Thoracic aorta (tissue), 2 donors: ENCODE data around the gene FAM98B. TPM values are rescaled to one million over a fixed set of nuclear protein-coding genes. Genes with fewer than 3 reads are reported as not detected.

Source experiments
- ATAC-seq: fragments of 150-250 bp; one replicate; pipeline ENCODE4 v1.8.0; 2017; ENCODE audit warnings: low read depth; ENCODE audit not compliant: insufficient number of reproducible peaks, low FRiP score
- DNase-seq: peaks from one replicate; pipeline ENCODE4 v3.0.0-alpha.2; 2020; ENCODE audit warnings: low spot score
- H3K27ac ChIP-seq, 2 donors: fragments of 200-600 bp; sonication (generic); 1 replicate in 1 of 2; 2 replicates in 1 of 2; pipeline ENCODE4 v1.5.1; 2016; ENCODE audit warnings: mild to moderate bottlenecking in 2 of 2, moderate library complexity in 2 of 2
- H3K27me3 ChIP-seq: fragments of 200-600 bp; sonication (generic); replicated peaks from 2 replicates; pipeline ENCODE4 v1.6.0; 2016; ENCODE audit warnings: mild to moderate bottlenecking; ENCODE audit not compliant: insufficient read depth
- H3K36me3 ChIP-seq: fragments of 200-600 bp; sonication (generic); one replicate; pipeline ENCODE4 v1.5.1; 2016
- H3K4me1 ChIP-seq, 2 donors: fragments of 200-600 bp; sonication (generic); 1 replicate in 1 of 2; 2 replicates in 1 of 2; pipeline versions ENCODE4 v1.5.1 to v1.6.0; 2016; ENCODE audit warnings: low read depth in 2 of 2, mild to moderate bottlenecking in 1 of 2; ENCODE audit not compliant: control insufficient read depth in 1 of 2
- H3K4me3 ChIP-seq: fragments of 200-600 bp; sonication (generic); 2 replicates; pipeline ENCODE4 v1.5.1; 2016; ENCODE audit warnings: mild to moderate bottlenecking
- H3K9me3 ChIP-seq: fragments of 200-600 bp; sonication (generic); 2 replicates; pipeline ENCODE4 v1.5.1; 2016
- total RNA-seq, 2 donors: library from RNA; depleted of rRNA; stranded (reverse); fragments of >200 nt; gene quantifications; one replicate each; pipeline versions ENCODE4 v1.1.0 to v1.2.3, GENCODE V29; 2016
- TF ChIP-seq, protein P1 (sequence below): fragments of 200-600 bp; sonication (generic); IDR thresholded peaks from one replicate; pipeline ENCODE4 v1.5.1; 2019; ENCODE audit warnings: antibody characterized with exemption

FAM98B gene
- total RNA-seq, 2 donors from 2014 or later = 8.0 to 14.0 TPM

DNA sequence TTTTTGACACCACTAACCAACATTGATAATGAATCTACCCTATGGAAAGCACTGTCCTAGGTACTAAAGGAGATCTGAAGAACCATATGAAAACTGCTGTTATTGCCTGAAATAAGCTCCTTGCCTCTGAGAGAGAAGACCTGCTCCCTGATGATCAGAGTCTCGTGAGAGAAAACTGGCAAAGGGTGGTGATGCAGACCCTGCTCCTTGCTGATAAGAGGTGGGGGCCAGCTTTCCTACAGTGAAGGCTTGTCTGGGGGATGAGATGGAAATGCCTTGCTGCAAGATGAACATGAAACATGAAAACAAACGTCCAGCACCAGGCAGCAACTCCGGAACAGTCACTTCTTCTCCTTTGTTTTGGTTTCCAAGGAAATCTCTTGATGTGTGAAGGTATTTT lies 78.8 kb downstream of the FAM98B start:
- H3K27ac ChIP-seq = no peak overlapping the region
- H3K4me1 ChIP-seq = peaks cover 4 to 12% of the 10 kb centered on the region in 2 donors
- H3K36me3 ChIP-seq = no peaks in the 10 kb centered on the region
- DNase-seq (no peak), ATAC-seq (no peak)
- H3K27me3 ChIP-seq = no peaks in the 10 kb centered on the region
- TF ChIP-seq, protein P1, sequence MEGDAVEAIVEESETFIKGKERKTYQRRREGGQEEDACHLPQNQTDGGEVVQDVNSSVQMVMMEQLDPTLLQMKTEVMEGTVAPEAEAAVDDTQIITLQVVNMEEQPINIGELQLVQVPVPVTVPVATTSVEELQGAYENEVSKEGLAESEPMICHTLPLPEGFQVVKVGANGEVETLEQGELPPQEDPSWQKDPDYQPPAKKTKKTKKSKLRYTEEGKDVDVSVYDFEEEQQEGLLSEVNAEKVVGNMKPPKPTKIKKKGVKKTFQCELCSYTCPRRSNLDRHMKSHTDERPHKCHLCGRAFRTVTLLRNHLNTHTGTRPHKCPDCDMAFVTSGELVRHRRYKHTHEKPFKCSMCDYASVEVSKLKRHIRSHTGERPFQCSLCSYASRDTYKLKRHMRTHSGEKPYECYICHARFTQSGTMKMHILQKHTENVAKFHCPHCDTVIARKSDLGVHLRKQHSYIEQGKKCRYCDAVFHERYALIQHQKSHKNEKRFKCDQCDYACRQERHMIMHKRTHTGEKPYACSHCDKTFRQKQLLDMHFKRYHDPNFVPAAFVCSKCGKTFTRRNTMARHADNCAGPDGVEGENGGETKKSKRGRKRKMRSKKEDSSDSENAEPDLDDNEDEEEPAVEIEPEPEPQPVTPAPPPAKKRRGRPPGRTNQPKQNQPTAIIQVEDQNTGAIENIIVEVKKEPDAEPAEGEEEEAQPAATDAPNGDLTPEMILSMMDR = no peak
- no peak overlapping the region for H3K4me3 ChIP-seq
- H3K9me3 ChIP-seq = no peaks in the 10 kb centered on the region

DNA sequence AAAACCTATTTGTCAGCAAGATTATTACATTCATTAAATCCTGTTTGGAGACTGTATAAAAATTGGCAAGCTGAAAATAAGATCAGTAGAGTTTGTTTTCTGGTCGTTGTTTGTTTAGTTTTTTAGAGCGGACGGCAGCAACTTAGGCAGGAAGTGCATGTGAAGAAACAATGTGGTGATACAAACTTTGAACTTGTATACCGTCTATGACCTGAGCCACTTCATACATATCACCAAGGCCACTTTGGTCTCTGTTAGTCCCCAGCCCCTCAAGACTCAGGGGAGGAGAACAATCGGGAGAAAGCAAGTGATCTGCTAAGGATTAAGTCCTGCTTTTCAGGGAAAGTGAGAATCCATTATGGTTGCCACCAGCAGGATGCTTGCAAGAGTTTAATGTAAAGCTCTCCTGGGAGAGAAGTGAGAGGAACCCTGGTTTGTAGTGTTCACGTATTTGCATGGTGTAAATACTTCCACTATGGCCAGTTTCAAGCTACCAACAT lies 79.5 kb downstream of the FAM98B start:
- no peak for DNase-seq

DNA sequence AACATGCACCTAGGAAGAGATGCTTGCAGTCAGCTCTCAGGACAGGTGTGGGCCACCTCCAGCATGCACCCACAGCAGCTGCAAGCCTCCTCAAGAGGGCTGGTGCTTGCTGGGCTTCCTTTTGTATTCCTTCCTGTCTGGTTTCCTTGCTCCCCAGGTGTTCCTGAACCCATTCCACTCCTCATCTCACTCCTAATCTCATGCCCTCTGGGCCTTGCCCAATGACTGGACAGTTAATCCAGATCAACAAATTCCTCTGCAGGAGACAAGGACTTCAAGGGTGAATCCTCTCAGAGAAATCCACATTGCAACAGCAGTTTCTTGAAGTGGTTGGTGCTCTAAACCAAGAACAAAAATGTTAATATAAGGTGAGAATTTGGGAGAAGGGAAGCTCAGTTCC lies 80.0 kb downstream of the FAM98B start:
- H3K27me3 ChIP-seq = no peaks in the 10 kb centered on the region
- no peaks in the 10 kb centered on the region for H3K36me3 ChIP-seq
- H3K4me3 ChIP-seq = no peak overlapping the region
- H3K4me1 ChIP-seq = peaks cover 4 to 12% of the 10 kb centered on the region in 2 donors
- H3K27ac ChIP-seq = no peak overlapping the region
- TF ChIP-seq, protein P1 = no peak
- DNase-seq (no peak), ATAC-seq (no peak)
- H3K9me3 ChIP-seq = no peaks in the 10 kb centered on the region

More for the DNA sequence above, 79.5 kb downstream of the FAM98B start:
- Histone ChIP-seq H3K27ac (no peak overlapping the region), H3K36me3 (no peaks in the 10 kb centered on the region), H3K4me3 (no peak overlapping the region), H3K27me3 (no peaks in the 10 kb centered on the region), H3K4me1 (peaks cover 4 to 12% of the 10 kb centered on the region in 2 donors), H3K9me3 (no peaks in the 10 kb centered on the region)
- TF ChIP-seq, protein P1 = no peak
- no peak for ATAC-seq

DNA sequence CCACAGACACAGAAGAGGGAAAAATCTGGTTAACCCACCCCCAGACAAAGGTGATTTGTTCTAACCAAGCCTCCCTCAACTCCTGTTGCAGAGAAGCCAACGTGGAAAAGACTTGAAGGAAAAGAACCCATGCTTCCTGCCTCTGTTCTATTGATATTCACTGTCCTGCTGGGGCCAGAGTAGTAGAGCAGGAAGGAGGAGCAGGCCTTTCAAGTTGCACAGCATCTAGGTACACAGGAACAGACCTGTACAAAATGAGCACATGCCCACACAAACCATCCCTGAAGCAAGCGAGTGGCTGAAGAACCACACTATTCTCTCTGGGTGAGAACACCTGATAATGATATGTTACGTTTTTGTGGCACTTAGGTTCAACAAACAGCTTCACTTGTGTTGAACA lies 80.8 kb downstream of the FAM98B start:
- H3K9me3 ChIP-seq = no peaks in the 10 kb centered on the region
- H3K4me1 ChIP-seq = peaks cover 4 to 12% of the 10 kb centered on the region in 2 donors
- H3K27me3 ChIP-seq = no peaks in the 10 kb centered on the region
- ATAC-seq (no peak), DNase-seq (no peak)
- TF ChIP-seq, protein P1 = no peak
- no peak overlapping the region for H3K27ac ChIP-seq
- no peak overlapping the region for H3K4me3 ChIP-seq
- H3K36me3 ChIP-seq = no peaks in the 10 kb centered on the region

DNA sequence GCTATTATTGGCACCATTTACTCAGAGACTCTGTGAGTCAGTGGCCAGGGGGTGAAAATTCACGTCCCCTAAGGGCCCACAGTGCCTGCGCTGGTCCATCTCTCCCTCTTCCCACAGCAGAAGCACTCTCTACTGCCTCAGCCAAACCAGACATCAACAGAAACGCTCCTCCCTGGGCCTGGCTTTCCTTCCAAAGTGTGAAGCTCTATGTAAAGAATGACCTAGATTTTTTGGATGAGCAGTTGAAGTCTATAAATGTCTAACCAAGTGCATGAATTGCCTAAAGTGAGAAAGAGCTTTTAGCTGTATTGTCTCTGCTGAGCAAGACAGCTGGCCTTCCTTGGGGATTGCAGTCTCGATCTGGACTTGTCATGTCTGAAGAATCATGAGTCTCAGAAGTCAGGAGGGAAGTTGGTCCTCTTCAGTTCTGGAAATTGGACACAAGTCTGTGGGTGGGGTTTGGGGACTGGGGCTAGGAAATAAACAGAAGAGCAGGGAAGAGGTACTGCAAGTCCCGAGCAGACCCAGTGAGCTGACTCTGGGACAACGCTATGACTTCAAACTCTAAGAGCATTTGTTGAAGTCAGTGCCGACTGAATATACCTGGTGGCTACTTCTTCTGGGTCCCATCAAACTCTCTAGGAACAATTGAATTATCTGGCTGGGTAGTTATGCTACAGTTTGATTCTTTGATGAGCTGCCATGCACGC lies 81.7 kb downstream of the FAM98B start:
- H3K27me3 ChIP-seq = no peaks in the 10 kb centered on the region
- DNase-seq = no peak
- ATAC-seq = no peak

More for the DNA sequence above, 81.7 kb downstream of the FAM98B start:
- no peaks in the 10 kb centered on the region for H3K9me3 ChIP-seq
- H3K4me3 ChIP-seq = no peak overlapping the region
- no peak overlapping the region for H3K27ac ChIP-seq
- H3K4me1 ChIP-seq = peaks cover 4 to 12% of the 10 kb centered on the region in 2 donors
- TF ChIP-seq, protein P1 = no peak
- no peaks in the 10 kb centered on the region for H3K36me3 ChIP-seq
